HEK293 (cell line): ENCODE results near the gene DYNLRB1.

Experiments used
- CTCF ChIP-seq: fragments of 450-650 bp; formaldehyde crosslinking; IDR thresholded peaks from 2 replicates; pipeline ENCODE4 v1.5.1; 2016; ENCODE audit warnings: missing biosample characterization, missing genetic modification characterization
- ELK4 ChIP-seq: IDR thresholded peaks from 2 replicates; pipeline ENCODE4 v1.6.1; 2011; ENCODE audit warnings: mild to moderate bottlenecking, low read depth, low read length, borderline replicate concordance

GRCh38 chr20:34512955-34513419 lies 3.2 kb upstream of the DYNLRB1 start:
- TF ChIP-seq CTCF (no peak), ELK4 (no peak)
